BE2C (cell line): ENCODE measurements around the gene SH3BGR.
A peak's percentile ranks its signal among the peaks of the same experiment; 100 is the strongest.

Source experiments
- DNase-seq: peaks from one replicate; pipeline ENCODE4 v3.0.0-alpha.2; 2020
- H3K27me3 ChIP-seq: fragments of 250-450 bp; sonication (Bioruptor Pico); 2 replicates; pipeline ENCODE4 v1.5.1; 2020; ENCODE audit warnings: mild to moderate bottlenecking
- H3K36me3 ChIP-seq: fragments of 250-450 bp; sonication (Bioruptor Pico); 2 replicates; pipeline ENCODE4 v1.5.1; 2020; ENCODE audit warnings: mild to moderate bottlenecking
- H3K4me1 ChIP-seq: fragments of 250-450 bp; sonication (Bioruptor Pico); 2 replicates; pipeline ENCODE4 v1.5.1; 2020
- H3K4me3 ChIP-seq: 2 replicates; pipeline ENCODE4 v1.5.1; 2011; ENCODE audit warnings: low read depth, low read length
- H3K9me3 ChIP-seq: fragments of 250-450 bp; sonication (Bioruptor Pico); 2 replicates; pipeline ENCODE4 v1.5.1; 2020
- CTCF ChIP-seq: IDR thresholded peaks from 2 replicates; pipeline ENCODE4 v1.5.1; 2012; ENCODE audit warnings: mild to moderate bottlenecking, low read depth, low read length

SH3BGR gene

GRCh38 chr21:39529026-39529425, 77.3 kb downstream of the SH3BGR start:
- Histone ChIP-seq H3K36me3 (no peaks in the 10 kb centered on the region), H3K9me3 (no peaks in the 10 kb centered on the region), H3K4me1 (no peaks in the 10 kb centered on the region), H3K4me3 (no peak overlapping the region), H3K27me3 (no peaks in the 10 kb centered on the region)
- DNase-seq: no peak
- TF ChIP-seq CTCF: no peak

DNA sequence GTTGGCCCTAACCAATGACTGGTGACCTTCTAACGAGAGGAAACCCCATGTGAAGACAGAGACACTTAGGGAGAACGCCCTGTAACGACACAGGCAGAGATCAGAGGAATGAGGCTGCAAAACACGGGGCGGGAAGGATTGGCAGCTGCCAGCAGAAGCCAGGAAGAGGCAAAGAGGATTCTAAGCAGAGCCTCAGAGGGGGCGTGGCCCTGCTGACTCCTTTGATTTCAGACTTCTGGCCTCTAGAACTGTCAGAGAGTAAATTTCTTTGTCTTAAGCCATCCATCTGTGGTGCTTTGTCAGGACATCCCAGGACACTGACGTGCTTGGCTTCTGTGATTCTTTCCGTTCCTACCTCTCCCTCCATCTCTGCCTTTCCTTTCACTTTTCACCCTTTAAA, 79.3 kb downstream of the SH3BGR start:
- Histone ChIP-seq H3K4me3 (no peak overlapping the region), H3K4me1 (no peaks in the 10 kb centered on the region), H3K9me3 (no peaks in the 10 kb centered on the region), H3K36me3 (no peaks in the 10 kb centered on the region), H3K27me3 (no peaks in the 10 kb centered on the region)
- TF ChIP-seq CTCF: no peak
- DNase-seq: no peak

DNA sequence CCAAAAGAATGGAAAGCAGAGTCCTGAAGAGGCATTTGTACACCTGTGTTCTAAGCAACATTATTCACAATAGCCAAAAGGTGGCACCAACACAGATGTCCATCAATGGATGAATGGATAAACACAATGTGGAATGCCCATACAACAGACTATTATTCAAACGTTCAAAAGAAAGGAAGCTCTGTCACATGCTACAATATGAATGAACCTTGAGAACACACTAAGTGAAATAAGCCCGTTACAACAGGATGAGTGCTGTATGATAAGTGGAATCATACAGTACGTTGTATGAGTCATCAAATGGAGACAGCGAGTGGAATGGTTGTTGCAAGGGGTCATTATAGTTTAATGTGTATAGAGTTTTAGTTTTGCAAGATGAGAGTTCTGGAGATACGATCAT, 80.1 kb downstream of the SH3BGR start:
- no peak overlapping the region for H3K4me3 ChIP-seq
- DNase-seq: no peak
- H3K36me3 ChIP-seq: no peaks in the 10 kb centered on the region
- no peaks in the 10 kb centered on the region for H3K27me3 ChIP-seq
- H3K9me3 ChIP-seq: no peaks in the 10 kb centered on the region
- H3K4me1 ChIP-seq: no peaks in the 10 kb centered on the region
- peak; percentile 12; the same call in 1 of the 2 replicates for TF ChIP-seq CTCF

DNA sequence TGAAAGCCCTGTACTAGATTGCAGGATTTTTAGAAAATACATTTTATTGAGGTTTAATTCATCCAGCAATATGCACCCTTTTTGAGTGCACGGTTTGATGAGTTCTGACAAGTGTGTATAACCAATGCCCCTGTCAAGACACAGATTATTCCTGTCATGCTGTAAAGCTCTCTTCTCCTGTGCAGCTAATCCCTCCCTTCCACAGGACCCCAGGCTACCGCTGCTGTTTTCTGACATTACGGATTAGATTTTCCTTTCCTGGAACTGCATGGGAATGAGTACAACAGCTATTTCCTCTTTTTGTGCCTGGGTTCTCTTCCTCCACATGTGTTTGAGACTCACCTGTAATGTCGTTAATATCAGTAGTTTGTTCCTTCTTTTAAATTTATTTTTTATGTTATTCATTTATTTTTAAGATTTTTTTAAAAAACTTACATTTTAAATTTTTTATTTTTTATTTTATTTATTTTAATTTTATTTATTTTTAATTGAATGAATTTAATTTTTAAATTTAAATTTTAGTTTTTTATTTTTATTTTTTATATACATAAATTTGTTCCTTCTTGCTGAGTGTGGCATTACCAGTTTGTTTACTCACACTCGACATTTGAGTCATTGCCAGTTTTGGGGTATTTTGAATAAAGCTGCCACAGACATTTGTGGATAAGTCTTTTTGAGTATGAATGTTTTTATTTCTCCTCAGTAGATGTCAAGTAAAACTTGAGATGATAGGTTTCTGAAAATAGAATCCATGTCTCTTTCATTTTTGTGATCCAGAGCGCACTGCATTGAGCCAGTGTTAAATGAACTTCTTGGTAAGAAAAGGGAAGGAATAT, 82.0 kb downstream of the SH3BGR start:
- H3K9me3 ChIP-seq: no peaks in the 10 kb centered on the region
- no peak for TF ChIP-seq CTCF

DNA sequence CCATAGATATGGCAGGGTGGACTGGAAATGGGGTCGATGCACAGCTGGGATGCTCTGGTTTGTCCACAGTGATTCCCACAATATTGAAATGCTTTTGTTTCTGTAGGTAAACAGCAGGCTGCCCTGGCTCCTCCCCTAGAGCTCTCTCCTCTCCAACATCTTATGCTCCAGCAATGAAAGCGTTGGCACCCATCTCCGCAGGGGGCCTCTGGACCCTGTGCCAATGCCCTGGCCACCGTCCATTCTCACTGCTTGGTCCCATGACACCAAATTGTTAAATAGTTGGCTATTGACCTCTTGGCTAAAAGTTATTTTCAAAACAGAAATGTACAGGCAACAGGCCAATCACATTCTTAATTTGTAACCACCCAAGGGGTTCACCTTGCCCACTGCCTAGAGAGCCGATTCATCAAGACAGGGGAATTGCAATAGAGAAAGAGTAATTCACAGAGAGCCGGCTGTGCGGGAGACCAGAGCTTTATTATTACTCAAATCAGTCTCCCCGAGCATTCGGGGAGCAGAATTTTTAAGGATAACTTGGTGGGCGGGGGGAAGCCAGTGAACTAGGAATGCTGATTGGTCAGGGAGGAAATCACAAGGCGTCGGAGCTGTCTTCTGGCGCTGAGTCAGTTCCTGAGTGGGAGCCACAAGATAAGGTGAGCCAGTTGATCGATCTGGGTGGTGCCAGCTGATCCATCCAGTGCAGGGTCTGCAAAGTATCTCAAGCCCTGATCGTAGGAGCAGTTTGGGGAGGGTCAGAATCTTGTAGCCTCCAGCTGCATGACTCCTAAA, 84.1 kb downstream of the SH3BGR start:
- DNase-seq: no peak
- Histone ChIP-seq H3K27me3 (no peaks in the 10 kb centered on the region), H3K36me3 (no peaks in the 10 kb centered on the region), H3K4me1 (no peaks in the 10 kb centered on the region), H3K9me3 (no peaks in the 10 kb centered on the region), H3K4me3 (no peak overlapping the region)
- TF ChIP-seq CTCF: no peak

More for the DNA sequence above, 82.0 kb downstream of the SH3BGR start:
- H3K36me3 ChIP-seq: no peaks in the 10 kb centered on the region
- no peaks in the 10 kb centered on the region for H3K27me3 ChIP-seq
- H3K4me3 ChIP-seq: no peak overlapping the region
- no peak for DNase-seq
- no peaks in the 10 kb centered on the region for H3K4me1 ChIP-seq

DNA sequence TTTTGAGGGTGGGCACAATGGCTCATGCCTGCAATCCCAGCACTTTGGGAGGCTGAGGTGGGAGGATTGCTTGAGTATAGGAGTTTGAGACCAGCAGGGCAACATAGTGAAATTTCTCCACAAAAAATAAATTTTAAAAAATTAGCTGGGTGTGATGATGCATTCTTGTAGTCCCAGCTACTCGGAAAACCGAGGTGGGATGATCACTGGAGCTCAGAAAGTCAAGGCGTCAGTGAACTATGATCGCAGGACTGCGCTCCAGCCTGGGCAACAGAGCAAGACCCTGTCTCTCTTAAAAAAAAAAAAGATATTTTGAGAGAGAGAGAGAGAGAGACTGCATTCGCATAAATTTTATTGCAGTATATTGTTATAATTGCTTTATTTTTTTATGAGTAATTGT, 85.1 kb downstream of the SH3BGR start:
- no peak overlapping the region for H3K4me3 ChIP-seq
- TF ChIP-seq CTCF: no peak
- H3K27me3 ChIP-seq: no peaks in the 10 kb centered on the region
- DNase-seq: no peak
- H3K4me1 ChIP-seq: no peaks in the 10 kb centered on the region
- H3K9me3 ChIP-seq: no peaks in the 10 kb centered on the region
- no peaks in the 10 kb centered on the region for H3K36me3 ChIP-seq
